HepG2 (cell line): ENCODE data around the gene USF2. TPM values are rescaled to one million over a fixed set of nuclear protein-coding genes. Genes with fewer than 3 reads are reported as not detected.

Source experiments
- ATAC-seq: fragments of 200-7000 bp; cut with Tn5 transposase; 3 replicates; pipeline ENCODE4 v1.9.1; 2020; ENCODE audit warnings: mild to moderate bottlenecking, moderate library complexity
- BruUV-seq: library from RNA; stranded (reverse); fragments of 400-500 nt; replicated peaks from 2 replicates; lab custom pipeline; 2021; lab: Mats Ljungman, UMichigan
- CTCF ChIA-PET: fragments of 300-600 bp; formaldehyde crosslinking; extraction: SDS; loops from one replicate; lab custom pipeline; 2021; ENCODE audit warnings: low total read pairs, inconsistent platforms, low intra/inter-chr PET ratio; lab: Yijun Ruan, JAX
- POLR2A ChIA-PET: fragments of 350-600 bp; sonication (Branson Sonifier 250); formaldehyde crosslinking; loops from one replicate; lab custom pipeline; 2020; ENCODE audit warnings: antibody characterized with exemption, inconsistent platforms; lab: Yijun Ruan, JAX
- DNase-seq: peaks from one replicate; pipeline ENCODE4 v3.0.0-alpha.2; 2015; ENCODE audit warnings: low spot score
- FAIRE-seq: peaks from 3 replicates; lab custom pipeline; 2011; peaks lifted over from hg19 to GRCh38; lab: Jason Lieb, UNC
- H2AFZ ChIP-seq: one replicate; pipeline ENCODE4 v1.6.1; 2011; ENCODE audit warnings: low read length, inconsistent platforms
- H3K27ac ChIP-seq: fragments of 300-600 bp; 3 replicates; pipeline ENCODE4 v1.8.0; 2011; ENCODE audit warnings: mixed run types, mild to moderate bottlenecking, mixed read lengths, low read length, inconsistent platforms; ENCODE audit not compliant: insufficient read depth; ENCODE audit errors: extremely low read length
- H3K27me3 ChIP-seq, 2 experiments: fragments of 200-600 bp in 1 of 2; 2 replicates in 1 of 2; 3 replicates in 1 of 2; pipeline versions ENCODE4 v1.6.0 to v1.8.0; 2011; ENCODE audit warnings: low read length in 2 of 2, mild to moderate bottlenecking in 2 of 2, moderate library complexity in 2 of 2, inconsistent platforms in 1 of 2; ENCODE audit not compliant: insufficient read depth in 2 of 2, control insufficient read depth in 1 of 2
- H3K36me3 ChIP-seq, 2 experiments: fragments of 200-600 bp in 1 of 2; replicated peaks in 1 of 2; 2 replicates in 1 of 2; 3 replicates in 1 of 2; pipeline versions ENCODE4 v1.5.1 to v1.8.0; 2011; ENCODE audit warnings: low read length in 2 of 2, inconsistent platforms in 1 of 2; ENCODE audit not compliant: insufficient read depth in 2 of 2, control insufficient read depth in 1 of 2
- H3K4me1 ChIP-seq: 2 replicates; pipeline ENCODE4 v1.5.1; 2012; ENCODE audit warnings: low read length, inconsistent platforms; ENCODE audit not compliant: insufficient read depth
- H3K4me2 ChIP-seq: 2 replicates; pipeline ENCODE4 v1.6.0; 2011; ENCODE audit warnings: low read depth, low read length, inconsistent platforms
- H3K4me3 ChIP-seq, 3 experiments: fragments of 200-600 bp in 1 of 3; sonication (generic), shearing (Covaris generic) in 1 of 3; replicated peaks in 1 of 3; 2 replicates each; pipeline ENCODE4 v1.5.1; 2011 to 2016; ENCODE audit warnings: low read length in 3 of 3, inconsistent platforms in 2 of 3, low read depth in 2 of 3, mild to moderate bottlenecking in 2 of 3, control low read depth in 1 of 3, mixed read lengths in 1 of 3; ENCODE audit not compliant: insufficient read depth in 1 of 3
- H3K79me2 ChIP-seq: one replicate; pipeline ENCODE4 v1.6.1; 2011; ENCODE audit warnings: low read length, inconsistent platforms; ENCODE audit not compliant: insufficient read depth
- H3K9ac ChIP-seq: 2 replicates; pipeline ENCODE4 v1.6.0; 2011; ENCODE audit warnings: mild to moderate bottlenecking, low read depth, low read length, inconsistent platforms; ENCODE audit not compliant: insufficient read depth
- H3K9me3 ChIP-seq: 2 replicates; pipeline ENCODE4 v1.5.1; 2012; ENCODE audit warnings: mild to moderate bottlenecking, low read length
- H4K20me1 ChIP-seq: 2 replicates; pipeline ENCODE4 v1.6.0; 2011; ENCODE audit warnings: inconsistent platforms, mild to moderate bottlenecking, low read length, moderate library complexity; ENCODE audit not compliant: insufficient read depth
- FOXC1 ChIP-seq: sonication (generic); formaldehyde crosslinking; IDR thresholded peaks from 2 replicates; pipeline ENCODE4 v1.8.0; 2022; ENCODE audit warnings: mild to moderate bottlenecking, missing genetic modification reagents, borderline replicate concordance
- FOXP1 ChIP-seq, 2 experiments: fragments of 450-650 bp in 1 of 2; IDR thresholded peaks; 2 replicates each; pipeline ENCODE4 v1.6.1; 2017 to 2018; ENCODE audit warnings: antibody characterized with exemption in 1 of 2
- MED1 ChIP-seq: sonication (generic); formaldehyde crosslinking; IDR thresholded peaks from 2 replicates; pipeline ENCODE4 v1.4.0; 2020; ENCODE audit warnings: missing genetic modification reagents
- MYNN ChIP-seq: sonication (generic); formaldehyde crosslinking; IDR thresholded peaks from 2 replicates; pipeline ENCODE4 v1.4.0; 2020; ENCODE audit warnings: mild to moderate bottlenecking, low read depth, missing genetic modification reagents
- NRL ChIP-seq: sonication (generic); formaldehyde crosslinking; IDR thresholded peaks from 2 replicates; pipeline ENCODE4 v1.5.0; 2020; ENCODE audit warnings: missing genetic modification reagents, mild to moderate bottlenecking, moderate library complexity, borderline replicate concordance
- PHF8 ChIP-seq: sonication (generic); formaldehyde crosslinking; IDR thresholded peaks from 2 replicates; pipeline ENCODE4 v1.5.0; 2020; ENCODE audit warnings: missing genetic modification reagents
- RFX3 ChIP-seq: IDR thresholded peaks from 2 replicates; pipeline ENCODE4 v1.6.1; 2016; ENCODE audit warnings: missing biosample characterization, missing genetic modification reagents
- SNAPC2 ChIP-seq: sonication (generic); formaldehyde crosslinking; IDR thresholded peaks from 2 replicates; pipeline ENCODE4 v1.8.1; 2022; ENCODE audit warnings: mild to moderate bottlenecking, missing genetic modification reagents
- ZFY ChIP-seq: sonication (generic); formaldehyde crosslinking; IDR thresholded peaks from 2 replicates; pipeline ENCODE4 v1.4.0; 2020; ENCODE audit warnings: missing genetic modification reagents
- ZGPAT ChIP-seq: IDR thresholded peaks from 2 replicates; pipeline ENCODE4 v1.6.1; 2016; ENCODE audit warnings: mild to moderate bottlenecking
- ZNF274 ChIP-seq: sonication (generic); formaldehyde crosslinking; IDR thresholded peaks from 2 replicates; pipeline ENCODE4 v1.5.1; 2020; ENCODE audit warnings: mild to moderate bottlenecking, missing genetic modification reagents
- ZNF335 ChIP-seq: sonication (generic); formaldehyde crosslinking; IDR thresholded peaks from 2 replicates; pipeline ENCODE4 v1.4.0; 2020; ENCODE audit warnings: missing genetic modification reagents
- ZNF562 ChIP-seq: sonication (generic); formaldehyde crosslinking; IDR thresholded peaks from 2 replicates; pipeline ENCODE4 v1.8.0; 2022; ENCODE audit warnings: missing genetic modification reagents, borderline replicate concordance
- WGBS: methylation state at CpG from one replicate; pipeline ENCODE4 v1.1.6; 2017; ENCODE audit warnings: low lambda C conversion rate; 5-methylcytosine and 5-hydroxymethylcytosine counted together
- in situ Hi-C: cut with HindIII; loops from 2 replicates; pipeline ENCODE4 v1.10.0; 2017; ENCODE audit warnings: low pct_unique_long_range_greater_than_20kb; ENCODE audit not compliant: extremely low pct_ligation_motif_present
- intact Hi-C: fragments of 100-400 bp; cut with micrococcal nuclease; formaldehyde crosslinking; loops from one replicate; pipeline ENCODE4 v1.10.0; 2022; ENCODE audit not compliant: unreplicated experiment
- polyA plus RNA-seq, 8 experiments: library from polyadenylated mRNA; depleted of rRNA in 3 of 8; stranded (reverse) in 7 of 8; unstranded in 1 of 8; fragments of >200 nt; fragmentation: Illumina TruSeq in 4 of 8; extraction: Trizol in 4 of 8; gene quantifications; 2 replicates each; pipeline versions ENCODE4 v1.2.1 to v1.2.3, GENCODE V29; 2011 to 2016; ENCODE audit warnings: low read depth in 4 of 8, missing spikeins in 1 of 8, mixed read lengths in 1 of 8; ENCODE audit not compliant: insufficient read depth in 1 of 8
- total RNA-seq, 5 experiments: library from RNA; depleted of rRNA; stranded (reverse); fragments of >200 nt; fragmentation: Illumina TruSeq; extraction: Trizol; gene quantifications; 2 replicates each; pipeline ENCODE4 v1.2.3, GENCODE V29; 2016; ENCODE audit warnings: low read depth in 1 of 5

The USF2 gene
- total and polyA plus RNA-seq, 2 of the 13 experiments (the other 11 are each of a cell fraction or from before 2014, with no cell fraction given), result 54.9 to 106 TPM

DNA sequence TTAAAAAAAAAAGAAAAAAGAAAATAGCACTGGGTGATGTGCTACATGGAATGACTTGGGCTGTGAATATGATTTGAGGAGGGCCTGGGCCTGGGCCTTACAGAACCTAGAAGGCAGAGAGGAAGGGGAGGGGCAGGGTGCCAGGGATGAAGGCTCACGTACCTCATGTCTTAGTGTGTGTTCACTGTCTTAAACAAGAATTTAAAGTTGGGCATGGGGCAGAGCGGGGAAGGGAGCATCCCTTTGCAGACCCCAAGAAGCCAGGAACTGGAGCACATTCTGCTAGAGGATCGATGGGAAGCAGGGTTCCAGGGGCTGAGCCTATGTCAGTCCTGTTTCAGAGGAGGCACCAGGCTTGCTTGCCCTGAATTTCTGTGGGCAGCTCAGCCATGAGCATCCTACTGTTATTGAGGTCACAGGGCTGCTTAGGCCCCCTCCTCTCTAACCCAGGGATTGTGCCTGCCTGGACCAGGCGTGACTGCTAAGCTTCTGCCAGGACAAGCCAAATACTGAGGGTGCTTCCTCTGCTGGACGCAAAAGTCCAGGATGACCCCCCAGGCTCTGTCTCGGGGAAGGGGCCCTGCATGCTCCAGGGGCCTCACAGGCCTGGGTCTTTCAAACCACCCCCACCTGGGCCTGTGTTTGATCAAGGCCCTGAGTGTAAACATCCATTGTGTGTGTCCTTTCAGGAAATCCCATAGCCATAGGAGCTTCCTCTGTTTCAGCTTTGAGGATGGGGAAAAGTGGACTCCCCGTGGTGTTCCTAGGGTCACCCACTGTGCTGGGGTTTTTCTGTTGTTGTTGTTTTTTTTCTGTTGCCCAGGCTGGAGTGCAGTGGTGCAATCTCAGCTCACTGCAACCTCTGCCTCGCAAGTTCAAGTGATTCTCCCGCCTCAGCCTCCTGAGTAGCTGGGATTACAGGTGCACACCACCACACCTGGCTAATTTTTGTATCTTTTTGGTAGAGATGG lies 15.2 kb upstream of the USF2 start:
- Histone ChIP-seq H3K36me3 (peaks cover 7 to 42% of the 10 kb centered on the region in 2 experiments; a peak in 3 of 5 replicates), H4K20me1 (peaks cover 3% of the 10 kb centered on the region; the same call in 1 of the 2 replicates), H3K9ac (no peak overlapping the region), H3K79me2 (peaks cover 24% of the 10 kb centered on the region), H3K9me3 (no peaks in the 10 kb centered on the region), H3K4me2 (peak overlapping the region; percentile 38), H3K4me3 (peak overlapping the region in 1 of 3 experiments; percentile 18; a peak in 1 of 6 replicates), H3K4me1 (peaks cover 57% of the 10 kb centered on the region), H3K27ac (peak overlapping the region; percentile 63), H2AFZ (no peak overlapping the region), H3K27me3 (no peaks in the 10 kb centered on the region; a peak in 1 of 5 replicates)
- DNase-seq, result peak; percentile 79
- in situ Hi-C loops, result no loop called here
- CTCF ChIA-PET, result no interaction called here
- intact Hi-C loops, result loop anchor here (1.0 kb wide), 1 partner anchor 16 kb away; no protein-coding TSS in a partner anchor
- peak; percentile 69 for ATAC-seq
- no TSS peak for BruUV-seq
- POLR2A ChIA-PET, result interaction anchor here (1.9 kb wide), 1 partner anchor 12 kb away, joined by 19 read pairs; no protein-coding TSS in a partner anchor
- WGBS, result 42% methylated on average over 9 of the region's 9 CpGs
- peak; percentile 57 for FAIRE-seq
- peak; percentile 65 for TF ChIP-seq ZGPAT (CRISPR knock-in tag)
- no peak; the same call in 1 of the 2 replicates for TF ChIP-seq FOXC1 (CRISPR knock-in tag)
- no peak for TF ChIP-seq MYNN (CRISPR knock-in tag)
- no peak for TF ChIP-seq NRL (CRISPR knock-in tag)
- no peak for TF ChIP-seq RFX3 (CRISPR knock-in tag)
- TF ChIP-seq PHF8 (CRISPR knock-in tag), result peak; percentile 17; the same call in 1 of the 2 replicates
- 0 out of 2 replicates have a peak, but pooled peaks have one; percentile 54 for TF ChIP-seq SNAPC2 (CRISPR knock-in tag)
- no peak for TF ChIP-seq ZNF335 (CRISPR knock-in tag)
- TF ChIP-seq ZNF562 (CRISPR knock-in tag), result no peak
- TF ChIP-seq ZFY, result peak; percentile 68
- peak; percentile 72; the same call in 1 of the 2 replicates for TF ChIP-seq MED1 (CRISPR knock-in tag)
- no peak for TF ChIP-seq ZNF274
- no peak for TF ChIP-seq FOXP1 (IDR thresholded peaks at IDR 0.05)
- peak; percentile 91 for TF ChIP-seq FOXP1 (CRISPR knock-in tag; IDR thresholded peaks at IDR 0.05)
